HG02973 (cell line): ENCODE data around the gene SGSM2.

Experiments used
- ATAC-seq: cut with Tn5 transposase; IDR thresholded peaks from one replicate; pipeline ENCODE4 v1.9.1; 2021; ENCODE audit warnings: moderate library complexity; ENCODE audit not compliant: unreplicated experiment

Gene SGSM2

GRCh38 chr17:2384439-2385127, 47.3 kb downstream of the SGSM2 start:
- no peak for ATAC-seq

GRCh38 chr17:2385240-2386210, 48.2 kb downstream of the SGSM2 start:
- no peak for ATAC-seq

DNA sequence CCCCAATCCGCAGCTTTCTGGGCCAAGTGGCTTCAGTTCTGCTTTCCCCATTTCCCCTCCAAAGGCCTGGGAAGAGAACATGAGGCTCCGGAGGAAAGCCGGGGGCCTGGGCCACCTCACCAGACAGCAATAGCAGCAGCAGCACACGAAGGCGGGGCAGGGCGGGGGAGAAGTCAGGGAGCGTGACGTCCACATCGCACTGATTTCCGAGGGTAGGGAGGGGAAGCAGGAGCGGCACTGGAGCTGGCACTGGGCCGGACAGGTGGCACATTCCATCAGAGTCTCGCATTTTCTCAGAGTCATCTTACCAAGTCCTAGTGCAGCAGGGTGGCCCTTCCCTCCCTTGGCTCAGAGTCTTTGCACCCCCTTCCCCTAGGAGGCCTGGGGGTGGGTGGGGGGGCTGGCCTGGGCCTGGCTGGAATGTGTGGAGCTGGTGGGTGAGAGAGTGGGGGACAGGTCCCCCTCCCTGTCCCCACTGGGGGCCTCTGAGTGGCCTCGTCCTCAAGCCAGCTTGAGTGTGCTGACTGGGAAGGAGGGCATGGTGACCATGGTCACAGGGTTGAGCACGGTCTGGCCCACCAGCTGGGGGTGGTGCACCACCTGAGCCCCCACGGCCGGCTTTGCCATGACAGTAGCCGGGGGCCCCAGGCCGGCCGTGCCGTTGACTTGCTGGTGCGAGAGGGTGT, 49.2 kb downstream of the SGSM2 start:
- no peak for ATAC-seq

DNA sequence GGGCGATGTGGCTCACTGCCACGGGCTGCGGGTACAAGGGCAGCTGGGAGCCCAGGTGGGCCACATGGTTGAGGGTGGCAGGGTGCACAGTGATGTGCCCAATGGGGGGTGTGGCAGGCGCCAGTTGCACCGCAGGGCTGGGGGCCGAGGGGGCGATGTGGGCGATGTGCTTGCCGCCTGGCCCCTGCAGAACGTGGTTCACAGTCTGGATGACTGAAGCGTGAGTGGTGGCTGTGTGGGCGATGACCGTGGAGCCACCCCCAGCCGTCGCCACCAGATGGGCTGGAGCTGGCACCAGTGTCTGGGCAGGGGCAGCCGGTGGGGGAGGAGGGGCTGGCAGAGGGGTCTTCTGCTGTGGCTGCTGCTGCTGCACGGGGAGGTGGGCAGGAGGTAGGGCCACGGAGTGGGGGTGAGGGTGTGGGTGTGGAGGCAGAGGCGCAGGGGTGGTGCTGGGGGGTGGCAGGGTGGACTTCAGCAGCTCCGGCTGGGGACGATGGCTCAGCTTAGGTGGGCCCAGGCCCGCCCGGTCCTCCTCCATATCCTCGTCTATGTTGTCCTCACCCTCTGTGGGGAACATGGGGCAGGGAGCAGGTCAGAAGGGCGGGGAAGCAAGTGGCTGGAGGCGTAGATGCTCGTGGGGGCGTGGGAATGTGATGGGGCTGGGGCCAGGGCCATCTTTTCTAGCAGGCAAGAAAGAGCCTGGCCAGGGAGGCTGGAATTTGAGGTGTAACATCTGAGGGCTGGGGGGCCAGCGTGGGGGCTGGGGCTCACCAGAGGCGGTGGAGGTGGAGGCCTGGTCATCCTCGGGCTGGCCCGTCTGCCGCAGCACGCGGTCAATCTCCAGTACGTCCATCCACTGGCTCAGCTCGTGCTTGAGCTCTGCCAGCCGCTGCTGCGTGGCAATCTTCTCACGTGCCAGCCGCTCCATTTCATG, 50.1 kb downstream of the SGSM2 start:
- no peak for ATAC-seq

GRCh38 chr17:2388020-2388682, 50.9 kb downstream of the SGSM2 start:
- ATAC-seq: no peak

DNA sequence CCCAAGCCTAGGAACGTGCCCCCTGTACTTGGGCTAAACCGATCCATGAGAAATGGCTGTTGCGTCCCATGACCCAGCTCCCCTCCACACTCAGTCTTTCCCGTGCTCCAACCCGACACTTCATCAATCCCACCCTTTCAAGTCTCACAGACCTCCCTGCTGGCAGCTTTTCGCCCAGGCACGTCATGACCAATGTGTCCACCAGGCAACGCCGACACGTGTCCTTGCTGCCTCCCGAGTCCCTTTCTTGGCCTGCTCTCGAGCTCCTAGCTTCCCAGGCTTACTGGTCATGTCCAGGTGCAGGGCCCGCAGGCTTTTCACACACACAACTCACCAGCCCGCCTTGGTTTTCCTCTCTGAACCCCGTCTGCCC, 51.4 kb downstream of the SGSM2 start:
- no peak for ATAC-seq

DNA sequence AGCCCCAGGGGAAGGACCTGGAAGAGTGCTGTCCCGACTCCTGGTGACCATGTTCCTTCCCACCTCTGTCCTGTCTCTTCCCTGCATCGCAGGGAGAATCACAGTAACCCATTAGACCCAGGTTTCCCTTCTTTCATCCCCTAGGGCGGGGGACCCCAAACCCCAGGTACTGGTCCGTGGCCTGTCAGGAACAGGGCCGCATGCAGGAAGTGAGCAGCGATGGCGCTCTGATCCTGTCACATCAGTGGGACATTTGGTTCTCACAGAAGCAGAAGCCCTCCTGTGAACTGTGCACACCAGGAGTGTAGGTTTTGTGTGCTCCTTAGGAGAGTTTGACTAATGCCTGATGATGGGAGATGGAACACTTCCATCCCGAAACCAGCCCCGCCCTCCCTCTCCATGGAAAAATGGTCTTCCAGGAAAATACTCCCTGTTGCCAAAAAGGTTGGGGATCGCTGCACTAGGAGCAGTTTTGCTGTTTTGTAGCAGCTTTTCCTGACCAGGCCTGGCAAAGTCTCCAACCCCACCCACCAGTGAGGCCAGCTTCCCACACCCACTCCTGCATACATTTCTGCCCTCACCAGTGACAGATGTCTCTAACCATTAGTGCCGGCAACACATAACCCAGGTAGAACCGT, 53.0 kb downstream of the SGSM2 start:
- ATAC-seq: no peak

- no peak for ATAC-seq
These were observed 54.4 kb downstream of the SGSM2 start for GRCh38 chr17:2391597-2392251.

DNA sequence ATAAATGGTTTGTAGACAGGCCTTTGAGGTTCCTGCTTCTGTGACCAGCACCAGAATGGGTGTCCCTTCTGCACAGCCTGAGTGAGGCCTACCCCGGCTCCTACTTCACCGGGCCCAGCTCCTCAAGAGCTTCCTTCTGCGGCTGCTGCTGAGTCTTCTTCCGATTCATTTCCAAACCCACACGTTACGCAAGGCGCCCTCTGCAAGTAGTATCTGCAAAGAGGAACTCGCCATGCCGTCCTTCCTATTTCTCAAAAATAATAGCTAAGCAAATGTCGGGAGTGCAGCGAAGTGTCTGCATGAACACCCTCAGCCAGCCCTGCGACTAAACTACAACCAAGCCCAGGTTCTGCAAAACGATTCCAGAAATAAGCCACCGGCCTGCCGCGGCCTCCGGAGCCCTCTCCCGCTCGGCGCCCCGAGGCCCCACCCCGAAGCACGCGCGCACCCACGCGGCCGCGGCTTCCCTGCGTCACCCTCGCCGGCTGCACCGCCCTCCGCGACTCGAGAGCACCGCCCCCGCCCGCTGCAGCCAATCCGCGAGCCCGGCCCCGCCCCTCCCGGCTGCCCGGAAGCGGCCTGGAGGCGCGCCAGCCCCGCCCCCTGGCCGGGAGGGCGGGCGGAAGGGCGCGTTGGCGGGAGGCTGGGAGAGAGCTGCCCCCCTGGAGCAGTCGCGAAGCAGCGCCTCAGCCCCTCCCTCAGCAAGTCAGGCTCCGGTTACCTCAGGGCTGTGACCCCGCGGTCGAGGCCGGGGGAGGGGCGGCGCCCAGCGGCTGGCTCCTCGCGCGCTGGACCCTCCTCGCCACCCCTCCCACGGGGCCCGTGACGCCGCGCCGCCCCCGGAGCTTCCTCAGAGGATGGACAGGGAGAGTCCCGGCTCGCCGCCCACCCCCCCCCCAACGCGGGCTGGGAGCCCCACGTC, 55.2 kb downstream of the SGSM2 start:
- peak; percentile 37 for ATAC-seq

DNA sequence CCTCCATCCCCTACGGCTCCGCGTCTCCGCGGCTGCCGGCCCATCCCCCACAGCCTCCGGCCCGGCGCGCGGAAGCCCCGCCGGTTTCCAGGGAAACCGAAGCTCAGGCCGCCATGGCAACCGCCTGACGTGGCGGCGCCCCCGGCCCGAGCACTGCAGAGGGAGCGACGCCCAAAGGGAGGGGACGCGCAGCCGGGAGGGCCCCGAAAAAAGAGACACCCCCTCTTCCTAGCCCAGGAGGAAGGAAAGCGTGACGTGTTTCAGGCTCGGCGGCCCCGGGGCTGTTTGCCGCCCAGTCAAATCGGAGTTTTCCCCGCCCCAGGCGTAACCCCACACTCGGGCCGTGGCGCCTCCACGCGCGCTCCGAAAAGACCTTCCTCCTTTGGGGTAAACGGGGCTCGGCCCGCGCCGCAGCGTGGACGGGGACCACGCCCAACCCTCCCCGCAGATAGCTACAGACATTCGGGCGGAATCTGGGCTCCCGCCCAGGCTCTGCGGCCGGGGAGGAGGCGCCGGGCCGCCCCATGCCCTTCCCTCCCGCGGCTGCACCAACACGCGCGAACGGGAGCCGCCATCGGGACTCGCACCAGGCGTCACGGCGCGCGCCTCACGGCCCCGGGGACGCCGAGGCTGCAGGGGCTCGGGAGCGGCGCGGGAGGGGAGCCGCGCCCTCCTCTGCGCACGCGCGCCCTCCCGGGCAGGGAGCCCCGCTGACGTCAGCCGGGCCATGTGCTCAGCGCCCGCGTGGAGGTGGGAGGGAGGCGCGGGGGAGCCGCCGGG, 56.1 kb downstream of the SGSM2 start:
- ATAC-seq: peak; percentile 35

- ATAC-seq: no peak
These were observed 56.9 kb downstream of the SGSM2 start for GRCh38 chr17:2393954-2394749.

GRCh38 chr17:2394775-2395201, 57.5 kb downstream of the SGSM2 start:
- no peak for ATAC-seq

GRCh38 chr17:2395258-2396181, 58.2 kb downstream of the SGSM2 start:
- ATAC-seq: no peak

DNA sequence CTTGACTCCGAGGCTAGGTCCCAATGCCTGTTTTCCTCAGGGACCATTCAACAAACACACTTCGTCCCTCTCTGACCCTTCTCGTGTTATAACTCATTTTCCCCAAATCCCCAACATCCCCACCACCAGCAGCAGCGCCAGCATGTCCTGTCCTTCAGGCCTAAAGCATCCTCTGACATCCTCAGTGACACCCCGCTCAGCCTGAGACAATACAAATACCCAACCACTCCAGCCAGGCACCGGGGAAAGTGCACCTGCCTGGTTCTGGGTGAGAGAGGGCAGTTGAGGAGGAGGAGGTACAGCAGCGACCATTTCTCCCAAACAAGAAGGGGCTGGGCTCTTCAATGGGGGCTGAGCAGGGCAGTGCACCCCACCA, 58.9 kb downstream of the SGSM2 start:
- no peak for ATAC-seq

DNA sequence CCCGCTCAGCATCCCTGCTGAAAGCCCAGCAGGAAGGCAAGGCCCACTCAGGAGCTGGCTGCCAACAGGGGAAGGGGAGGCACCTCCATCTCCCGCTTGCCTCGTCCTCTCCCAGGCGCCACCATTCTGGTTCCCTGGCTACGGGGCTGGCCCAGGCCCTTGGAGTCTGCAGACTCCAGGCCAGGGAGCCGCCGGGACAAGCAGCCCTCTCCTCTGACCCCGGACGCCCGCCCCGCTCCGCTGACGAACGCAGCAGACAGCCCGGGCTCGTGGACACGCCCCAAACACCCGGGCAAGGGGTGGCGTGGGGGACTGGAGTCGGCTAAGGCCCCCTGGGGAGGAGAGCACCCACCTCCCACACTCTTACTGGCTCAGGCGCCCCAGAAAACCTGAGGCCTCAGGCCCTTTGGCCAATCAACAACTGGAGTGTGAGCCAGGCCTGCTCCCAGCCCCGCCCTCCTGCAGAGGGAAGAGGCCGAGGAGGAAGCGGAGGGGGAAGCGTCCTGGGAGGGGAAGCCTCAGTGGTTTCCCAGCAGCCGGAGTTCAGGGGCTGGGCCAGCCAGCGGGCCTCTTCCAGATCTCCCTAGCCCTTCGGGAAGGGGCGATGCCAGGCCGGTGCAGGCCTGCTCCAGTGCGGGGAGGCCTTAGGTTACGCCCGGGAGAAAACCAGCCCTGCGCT, 59.4 kb downstream of the SGSM2 start:
- ATAC-seq: no peak
